Tibial artery (tissue), 4 donors: ENCODE results near the gene ABHD4.
"Not testable (repeated sequence)": the region's sequence is repeated elsewhere in the genome, so short reads cannot be mapped to it uniquely, and the experiment has no call there.

ENCODE experiments used
- DNase-seq, 2 donors: peaks; one replicate each; pipeline ENCODE4 v3.0.0-alpha.2; 2019
- H3K27ac ChIP-seq, 2 donors: fragments of 200-600 bp; sonication (generic) in 1 of 2; 1 replicate in 1 of 2; 2 replicates in 1 of 2; pipeline ENCODE4 v1.5.1; 2018 to 2019; ENCODE audit warnings: mild to moderate bottlenecking in 1 of 2
- H3K27me3 ChIP-seq, 2 donors: fragments of 200-600 bp; sonication (generic) in 1 of 2; one replicate each; pipeline versions ENCODE4 v1.5.1 to v1.6.0; 2016 to 2019
- H3K36me3 ChIP-seq, 3 donors: fragments of 200-600 bp; sonication (generic) in 2 of 3; one replicate each; pipeline ENCODE4 v1.5.1; 2016 to 2019; ENCODE audit warnings: mild to moderate bottlenecking in 2 of 3
- H3K4me1 ChIP-seq, 4 donors: fragments of 200-600 bp; sonication (generic) in 2 of 4; 1 replicate in 3 of 4; 2 replicates in 1 of 4; pipeline ENCODE4 v1.5.1; 2016 to 2019
- H3K4me3 ChIP-seq, 2 donors: fragments of 200-600 bp; sonication (generic) in 1 of 2; 1 replicate in 1 of 2; 2 replicates in 1 of 2; pipeline ENCODE4 v1.5.1; 2018 to 2019; ENCODE audit warnings: mild to moderate bottlenecking in 2 of 2
- H3K9me3 ChIP-seq, 3 donors: fragments of 200-600 bp; sonication (generic) in 1 of 3; one replicate each; pipeline ENCODE4 v1.5.1; 2016 to 2019
- CTCF ChIP-seq, 2 experiments: fragments of 200-600 bp in 1 of 2; fragments of 450-650 bp in 1 of 2; IDR thresholded peaks; one replicate each; pipeline ENCODE4 v1.5.1; 2017 to 2019; ENCODE audit warnings: antibody characterized with exemption in 2 of 2, mild to moderate bottlenecking in 1 of 2, moderate library complexity in 1 of 2
- intact Hi-C: fragments of 100-400 bp; cut with DNase I; formaldehyde crosslinking; loops from one replicate; pipeline ENCODE4 v1.15.0; 2023; ENCODE audit warnings: low total_unique reads

The ABHD4 gene

DNA sequence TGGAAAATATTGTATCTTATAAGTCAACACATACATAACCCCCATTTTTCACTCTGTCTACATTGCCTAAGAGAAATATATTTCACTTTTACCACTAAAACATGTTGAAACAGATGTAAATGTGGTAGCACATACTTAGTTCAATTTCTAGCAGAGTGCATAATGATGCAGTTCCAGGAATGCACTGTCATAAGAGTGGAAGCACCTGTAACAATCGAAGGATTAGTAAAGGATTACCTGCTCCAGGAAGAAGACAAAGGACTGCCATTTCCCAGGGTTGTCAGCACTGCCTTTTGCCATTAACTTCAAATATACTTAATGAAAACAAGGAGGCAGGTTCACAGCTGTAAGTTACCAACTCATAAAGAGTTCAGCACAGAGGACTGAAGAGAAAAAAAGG lies 33.6 kb upstream of the ABHD4 start:
- H3K27ac ChIP-seq = peak overlapping the region in 1 of 2 donors; percentile 51
- no peaks in the 10 kb centered on the region for H3K27me3 ChIP-seq
- peaks cover 0 to 32% (median 13%) of the 10 kb centered on the region in 4 donors for H3K4me1 ChIP-seq
- no peak for DNase-seq
- no peak overlapping the region for H3K4me3 ChIP-seq
- peaks cover 0 to 18% (median 5%) of the 10 kb centered on the region in 3 donors for H3K36me3 ChIP-seq
- intact Hi-C loops = loop anchor here (10.0 kb wide), 1 partner anchor 260 kb away; the partner anchor contains the start of gene MRPL52
- H3K9me3 ChIP-seq = no peaks in the 10 kb centered on the region
- TF ChIP-seq CTCF (IDR thresholded peaks at IDR 0.05) = no peak

DNA sequence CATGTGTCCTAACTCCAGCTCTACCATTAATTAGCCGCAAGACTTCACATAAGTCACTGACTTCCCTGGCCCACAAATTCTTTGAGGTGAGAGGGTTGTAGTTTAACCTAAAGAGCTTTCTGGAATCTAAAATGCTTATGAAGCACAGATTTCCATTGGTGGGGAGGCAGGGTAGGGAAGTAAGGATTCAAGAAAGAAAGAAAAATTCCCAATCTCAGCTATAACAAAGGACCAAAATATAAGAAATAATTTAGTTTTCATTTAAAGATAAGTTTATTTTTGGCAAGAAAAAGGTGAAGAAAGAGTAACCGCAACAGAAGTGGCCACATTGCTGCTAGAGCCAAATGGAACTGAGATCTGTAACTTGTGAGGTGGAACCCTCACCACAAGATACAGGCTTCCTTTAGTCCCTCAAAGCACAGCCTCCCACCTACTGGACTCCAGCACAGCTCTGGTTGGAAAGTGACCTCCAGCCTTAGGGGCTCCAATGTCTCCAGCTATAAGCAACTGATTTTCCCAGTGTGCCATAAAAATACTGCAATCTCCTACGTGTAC lies 32.6 kb upstream of the ABHD4 start:
- TF ChIP-seq CTCF (IDR thresholded peaks at IDR 0.05) = no peak
- H3K27me3 ChIP-seq = no peaks in the 10 kb centered on the region
- no peak overlapping the region for H3K4me3 ChIP-seq
- DNase-seq = no peak
- peaks cover 0 to 39% (median 13%) of the 10 kb centered on the region in 4 donors for H3K4me1 ChIP-seq
- peaks cover 0 to 18% (median 5%) of the 10 kb centered on the region in 3 donors for H3K36me3 ChIP-seq
- no peaks in the 10 kb centered on the region for H3K9me3 ChIP-seq
- peak overlapping the region in 1 of 2 donors; percentile 51 for H3K27ac ChIP-seq
- intact Hi-C loops = loop anchor here (10.0 kb wide), 1 partner anchor 259 kb away; the partner anchor contains the start of gene MRPL52

GRCh38 chr14:22566266-22566665 lies 31.8 kb upstream of the ABHD4 start:
- Histone ChIP-seq H3K4me1 (peaks cover 0 to 44% (median 15%) of the 10 kb centered on the region in 4 donors), H3K36me3 (peaks cover 4 to 19% (median 5%) of the 10 kb centered on the region in 3 donors), H3K27ac (peak overlapping the region in 1 of 2 donors; percentile 12)
- DNase-seq, H3K27me3 ChIP-seq, H3K4me3 ChIP-seq, H3K9me3 ChIP-seq: not testable (repeated sequence)
- intact Hi-C loops = loop anchor here (10.0 kb wide), 1 partner anchor 259 kb away; the partner anchor contains the start of gene MRPL52

DNA sequence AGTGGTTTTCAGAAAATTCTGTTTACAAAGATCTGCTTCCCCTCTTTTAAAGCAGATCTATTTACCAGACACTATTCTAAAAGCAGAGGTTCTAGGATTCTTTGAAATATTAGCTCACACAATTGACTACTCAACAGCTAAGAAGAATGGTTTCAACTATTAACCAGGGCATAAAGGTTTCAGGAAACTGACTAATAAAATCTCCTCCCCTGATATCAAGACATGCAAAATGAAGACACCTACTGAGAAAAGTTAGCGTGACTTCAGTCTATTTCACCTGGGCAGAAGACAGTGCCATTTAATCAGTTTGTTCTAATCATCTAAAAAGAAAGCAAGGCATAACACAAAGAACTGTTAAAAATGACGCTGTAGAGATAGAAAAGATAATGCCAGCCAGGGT lies 31.3 kb upstream of the ABHD4 start:
- no peak overlapping the region for H3K4me3 ChIP-seq
- H3K4me1 ChIP-seq = peaks cover 0 to 44% (median 12%) of the 10 kb centered on the region in 4 donors
- peaks cover 7 to 24% (median 9%) of the 10 kb centered on the region in 3 donors for H3K36me3 ChIP-seq
- H3K9me3 ChIP-seq = no peaks in the 10 kb centered on the region
- peak overlapping the region in 1 of 2 donors; percentile 12 for H3K27ac ChIP-seq
- no peaks in the 10 kb centered on the region for H3K27me3 ChIP-seq
- intact Hi-C loops = loop anchor here (10.0 kb wide), 1 partner anchor 258 kb away; the partner anchor contains the start of gene MRPL52
- TF ChIP-seq CTCF (IDR thresholded peaks at IDR 0.05) = no peak
- no peak for DNase-seq

DNA sequence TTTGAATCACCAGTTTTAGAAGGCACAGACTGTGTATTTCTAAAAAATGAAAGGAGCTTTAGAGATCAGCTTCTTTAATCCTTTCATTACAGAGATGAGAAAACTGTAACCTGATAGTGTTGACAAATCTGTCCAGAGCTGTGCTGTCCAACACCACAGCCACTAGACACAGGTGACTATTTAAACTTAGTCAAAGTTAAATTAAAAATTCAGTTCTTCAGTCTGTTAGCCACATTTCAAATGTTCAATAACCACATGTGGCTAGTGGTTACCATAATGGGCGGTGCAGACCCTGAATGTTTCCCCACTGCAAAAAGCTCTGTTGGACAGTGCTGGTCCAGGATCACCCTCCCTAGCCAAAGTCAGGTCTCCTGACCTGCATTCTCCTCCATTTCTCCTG lies 30.7 kb upstream of the ABHD4 start:
- no peak overlapping the region for H3K4me3 ChIP-seq
- H3K4me1 ChIP-seq = peaks cover 0 to 44% (median 15%) of the 10 kb centered on the region in 4 donors
- TF ChIP-seq CTCF (IDR thresholded peaks at IDR 0.05) = no peak
- H3K27ac ChIP-seq = no peak overlapping the region
- DNase-seq = no peak
- intact Hi-C loops = loop anchor here (10.0 kb wide), 1 partner anchor 257 kb away; the partner anchor contains the start of gene MRPL52
- H3K9me3 ChIP-seq = no peaks in the 10 kb centered on the region
- no peaks in the 10 kb centered on the region for H3K27me3 ChIP-seq
- H3K36me3 ChIP-seq = peaks cover 9 to 27% (median 9%) of the 10 kb centered on the region in 3 donors

DNA sequence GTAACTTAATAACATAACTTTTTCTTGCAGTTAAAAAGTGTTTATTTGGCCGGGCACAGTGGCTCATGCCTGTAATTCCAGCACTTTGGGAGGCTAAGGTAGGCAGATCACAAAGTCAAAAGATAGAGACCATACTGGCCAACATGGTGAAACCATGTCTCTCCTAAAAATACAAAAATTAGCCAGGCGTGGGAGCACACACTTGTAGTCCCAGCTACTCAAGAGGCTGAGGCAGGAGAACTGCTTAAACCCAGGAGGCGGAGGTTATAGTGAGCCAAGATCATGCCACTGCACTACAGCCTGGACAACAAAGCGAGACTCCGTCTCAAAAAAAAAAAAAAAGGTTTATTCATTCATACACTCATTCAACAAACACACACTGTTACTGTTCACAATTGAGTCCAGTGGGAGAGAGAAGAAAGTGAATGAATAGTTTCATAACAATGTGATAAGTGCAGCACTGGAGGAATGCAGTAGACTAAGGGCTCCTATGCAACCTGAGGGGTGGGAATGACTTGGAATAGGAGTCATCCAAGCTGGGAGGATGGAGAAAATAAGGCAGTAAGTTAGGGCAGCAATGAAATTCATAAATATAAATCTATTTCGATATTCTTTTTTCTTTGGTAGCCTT lies 28.9 kb upstream of the ABHD4 start:
- H3K4me1 ChIP-seq = peaks cover 0 to 33% (median 15%) of the 10 kb centered on the region in 4 donors
- no peak overlapping the region for H3K27ac ChIP-seq
- intact Hi-C loops = loop anchor here (10.0 kb wide), 1 partner anchor 256 kb away; the partner anchor contains the start of gene MRPL52
- no peak overlapping the region for H3K4me3 ChIP-seq
- H3K36me3 ChIP-seq = peaks cover 15 to 38% (median 22%) of the 10 kb centered on the region in 3 donors
- DNase-seq = no peak
- H3K9me3 ChIP-seq = no peaks in the 10 kb centered on the region
- no peak for TF ChIP-seq CTCF (IDR thresholded peaks at IDR 0.05)
- no peaks in the 10 kb centered on the region for H3K27me3 ChIP-seq
